Stimulated activated CD8-positive, alpha-beta memory T cell treated with anti-CD3 and anti-CD28 coated beads, Interleukin-2, amount 100 ng/mL, for 1 hour (primary cell): ENCODE data around the gene DENND1A.
"Not testable (repeated sequence)": the region's sequence is repeated elsewhere in the genome, so short reads cannot be mapped to it uniquely, and the experiment has no call there.

Experiments used
- DNase-seq, 2 donors: peaks; one replicate each; pipeline ENCODE4 v3.0.0-alpha.2; 2020; ENCODE audit warnings: low read depth in 2 of 2

The DENND1A gene, protein sequence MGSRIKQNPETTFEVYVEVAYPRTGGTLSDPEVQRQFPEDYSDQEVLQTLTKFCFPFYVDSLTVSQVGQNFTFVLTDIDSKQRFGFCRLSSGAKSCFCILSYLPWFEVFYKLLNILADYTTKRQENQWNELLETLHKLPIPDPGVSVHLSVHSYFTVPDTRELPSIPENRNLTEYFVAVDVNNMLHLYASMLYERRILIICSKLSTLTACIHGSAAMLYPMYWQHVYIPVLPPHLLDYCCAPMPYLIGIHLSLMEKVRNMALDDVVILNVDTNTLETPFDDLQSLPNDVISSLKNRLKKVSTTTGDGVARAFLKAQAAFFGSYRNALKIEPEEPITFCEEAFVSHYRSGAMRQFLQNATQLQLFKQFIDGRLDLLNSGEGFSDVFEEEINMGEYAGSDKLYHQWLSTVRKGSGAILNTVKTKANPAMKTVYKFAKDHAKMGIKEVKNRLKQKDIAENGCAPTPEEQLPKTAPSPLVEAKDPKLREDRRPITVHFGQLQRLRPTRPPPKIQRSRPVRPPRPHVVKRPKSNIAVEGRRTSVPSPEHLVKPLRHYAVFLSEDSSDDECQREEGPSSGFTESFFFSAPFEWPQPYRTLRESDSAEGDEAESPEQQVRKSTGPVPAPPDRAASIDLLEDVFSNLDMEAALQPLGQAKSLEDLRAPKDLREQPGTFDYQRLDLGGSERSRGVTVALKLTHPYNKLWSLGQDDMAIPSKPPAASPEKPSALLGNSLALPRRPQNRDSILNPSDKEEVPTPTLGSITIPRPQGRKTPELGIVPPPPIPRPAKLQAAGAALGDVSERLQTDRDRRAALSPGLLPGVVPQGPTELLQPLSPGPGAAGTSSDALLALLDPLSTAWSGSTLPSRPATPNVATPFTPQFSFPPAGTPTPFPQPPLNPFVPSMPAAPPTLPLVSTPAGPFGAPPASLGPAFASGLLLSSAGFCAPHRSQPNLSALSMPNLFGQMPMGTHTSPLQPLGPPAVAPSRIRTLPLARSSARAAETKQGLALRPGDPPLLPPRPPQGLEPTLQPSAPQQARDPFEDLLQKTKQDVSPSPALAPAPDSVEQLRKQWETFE

GRCh38 chr9:123929870-123930831 lies at the start of gene DENND1A:
Gene DENND1A, minus strand, starts transcription at chr9:123930126. Its CDS starts 221 bp downstream, at chr9:123929905.
- DNase-seq = peak; percentile 75 to 81

- no peak for DNase-seq
These were observed 49.1 kb upstream of the DENND1A start for GRCh38 chr9:123978981-123979380.

- not testable (repeated sequence) for DNase-seq
These were observed 46.7 kb upstream of the DENND1A start for GRCh38 chr9:123976579-123976978.

GRCh38 chr9:123975871-123976270 lies 45.9 kb upstream of the DENND1A start:
- DNase-seq = no peak

DNA sequence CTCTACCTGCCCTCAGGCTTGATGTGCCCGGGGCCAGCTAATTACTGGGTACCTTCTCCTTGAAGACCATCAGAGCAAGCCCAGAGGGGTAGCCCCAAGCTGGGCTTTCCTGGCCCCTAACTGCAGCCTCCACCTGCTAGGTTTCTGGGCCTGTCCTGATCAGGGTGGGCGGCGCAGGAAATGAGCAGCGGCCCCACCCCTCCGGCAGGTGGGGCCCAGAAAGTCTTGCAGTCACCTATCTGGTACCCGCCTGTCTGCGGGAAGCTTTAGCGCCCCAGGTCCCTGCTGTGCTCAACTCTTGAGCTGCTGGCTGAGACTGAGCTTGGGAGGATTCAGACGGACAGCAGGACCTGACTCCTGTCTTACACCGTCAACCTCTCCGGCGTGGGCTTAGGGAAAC lies 44.5 kb upstream of the DENND1A start:
- DNase-seq = no peak

DNA sequence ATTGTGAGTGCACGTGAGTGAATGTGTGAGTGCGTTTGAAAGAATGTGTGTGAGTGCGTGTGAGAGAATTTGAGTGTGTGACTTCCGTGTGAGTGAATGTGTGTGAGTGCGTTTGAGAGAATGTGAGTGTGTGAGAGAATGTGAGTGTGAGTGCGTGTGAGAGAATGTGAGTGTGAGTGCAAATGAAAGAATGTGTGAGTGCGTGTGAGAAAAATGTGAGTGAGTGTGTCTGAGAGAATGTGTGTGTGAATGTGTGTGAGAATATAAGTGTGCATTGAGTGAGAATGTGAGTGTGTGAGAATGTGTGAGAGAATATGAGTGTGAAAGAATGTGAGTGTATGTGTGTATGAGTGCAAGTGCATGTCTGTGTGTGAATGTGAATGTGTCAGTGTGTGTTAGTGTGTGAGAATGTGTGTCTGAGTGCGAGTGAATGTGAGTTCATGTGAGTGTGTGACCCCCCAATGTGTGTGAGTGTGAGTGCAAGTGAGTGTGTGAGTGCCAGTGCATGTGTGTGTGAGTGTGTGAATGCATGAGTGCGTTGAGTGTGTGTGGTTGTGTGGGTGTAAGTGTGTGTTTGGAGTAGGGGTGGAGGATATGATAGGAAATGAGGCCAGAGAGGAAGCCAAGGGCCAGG lies 43.8 kb upstream of the DENND1A start:
- DNase-seq = no peak

- DNase-seq = no peak
These were observed 42.7 kb upstream of the DENND1A start for GRCh38 chr9:123972618-123973017.

GRCh38 chr9:123967323-123967722 lies 37.4 kb upstream of the DENND1A start:
- no peak for DNase-seq

DNA sequence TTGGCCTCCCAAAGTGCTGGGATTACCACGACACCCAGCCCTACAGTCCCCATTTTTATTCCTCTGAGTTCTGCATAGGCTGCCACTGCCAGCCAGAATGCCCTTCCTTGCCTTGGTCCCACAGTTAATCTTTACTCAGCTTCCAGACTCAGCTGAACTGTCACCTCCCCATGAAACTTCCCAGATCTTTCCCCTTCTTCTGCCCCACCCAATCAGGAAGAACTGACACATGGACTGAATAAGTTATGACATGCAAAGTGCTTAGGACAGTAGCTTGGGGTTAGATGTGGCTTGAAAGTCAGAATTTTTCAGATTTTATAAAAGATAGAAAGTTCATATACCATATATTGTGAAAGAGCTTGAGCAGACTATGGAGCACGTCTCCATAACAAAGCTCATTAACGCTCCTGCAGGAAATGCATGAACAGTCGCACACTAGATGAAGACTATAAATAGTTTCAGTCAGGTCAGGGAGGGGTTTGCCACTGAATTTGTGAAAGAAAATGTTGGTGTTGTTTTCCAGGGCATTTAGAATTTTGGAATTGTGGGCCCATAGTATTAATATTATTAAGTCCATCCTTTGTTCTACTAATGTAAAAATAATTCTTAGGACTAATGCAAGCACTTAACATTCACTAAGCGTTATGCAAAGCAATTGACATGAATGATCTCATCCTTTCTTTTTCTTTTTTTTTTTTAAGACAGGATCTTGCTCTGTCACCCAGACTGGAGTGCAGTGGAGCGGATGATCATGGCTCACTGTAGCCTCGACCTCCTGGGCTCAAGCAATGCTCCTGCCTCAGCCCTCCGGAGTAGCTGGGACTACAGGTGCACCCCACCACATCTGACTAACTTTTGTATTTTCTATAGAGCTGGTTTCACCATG lies 36.1 kb upstream of the DENND1A start:
- no peak for DNase-seq

GRCh38 chr9:123964761-123965160 lies 34.8 kb upstream of the DENND1A start:
- no peak for DNase-seq

GRCh38 chr9:123960965-123961364 lies 31.0 kb upstream of the DENND1A start:
- DNase-seq = no peak

DNA sequence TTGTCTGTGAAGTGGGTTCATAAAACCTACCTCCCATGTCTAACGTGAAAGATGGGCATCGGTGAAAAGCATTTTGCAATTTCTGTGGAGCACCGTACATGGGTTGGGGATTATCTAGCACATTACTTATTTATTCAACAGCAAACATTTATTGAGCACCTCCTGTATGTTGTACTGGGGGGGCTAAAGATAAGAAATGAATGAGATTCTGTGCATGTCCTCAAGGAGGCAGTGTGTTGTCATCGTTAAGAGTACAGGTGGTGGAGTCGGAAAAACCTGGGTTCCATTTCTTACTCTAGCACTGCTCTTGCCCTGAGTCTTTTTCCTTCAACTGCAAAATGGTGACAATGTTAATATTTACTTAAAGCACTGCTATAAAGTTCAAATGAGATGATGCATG lies 30.4 kb upstream of the DENND1A start:
- DNase-seq = no peak

DNA sequence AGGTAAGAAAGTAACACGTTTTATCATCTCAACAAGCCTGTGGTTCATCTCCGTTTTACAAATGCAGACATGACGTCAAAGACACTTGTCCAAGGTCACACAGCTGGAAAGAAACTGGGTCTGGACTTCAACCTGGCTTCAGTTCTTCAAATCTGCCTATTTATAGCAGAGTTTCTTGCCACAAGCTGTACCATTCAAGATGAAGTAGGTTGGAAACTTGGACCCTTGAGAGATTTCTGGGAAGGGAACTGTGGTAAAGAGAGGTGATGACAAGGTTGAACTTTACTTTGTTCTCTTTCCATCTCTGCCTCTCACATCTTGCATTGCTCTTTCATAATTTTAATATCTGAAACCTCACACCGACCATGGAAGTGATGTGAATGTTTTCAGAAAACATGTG lies 29.9 kb upstream of the DENND1A start:
- no peak for DNase-seq

GRCh38 chr9:123957731-123958130 lies 27.8 kb upstream of the DENND1A start:
- no peak for DNase-seq

DNA sequence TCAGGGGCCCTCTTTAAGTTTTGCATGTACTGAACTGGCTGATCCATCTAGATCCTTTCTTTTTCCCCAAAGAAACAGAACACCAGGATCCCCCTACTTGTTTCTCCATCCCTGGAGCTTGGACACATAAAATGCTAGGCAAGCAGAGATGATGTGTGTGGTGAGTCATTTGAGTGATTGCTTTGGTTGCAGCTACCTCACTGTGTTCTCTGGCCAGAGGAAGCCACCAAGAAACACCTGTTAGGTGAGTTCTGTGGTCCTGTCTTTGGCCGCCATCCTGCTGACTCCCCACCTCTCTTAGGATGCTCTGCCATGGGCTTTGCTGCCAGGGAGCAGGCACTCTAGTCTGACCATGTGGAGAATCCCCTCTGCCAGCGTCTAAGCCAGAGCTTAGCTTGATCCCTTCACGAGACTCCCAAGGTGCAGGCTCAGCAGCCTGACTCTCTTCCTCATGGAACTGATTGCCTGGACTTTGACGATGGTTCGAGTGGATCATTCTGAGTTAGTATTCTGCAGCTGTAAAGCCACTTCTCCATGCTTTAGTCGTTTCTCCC lies 27.3 kb upstream of the DENND1A start:
- DNase-seq = no peak

GRCh38 chr9:123955637-123956036 lies 25.7 kb upstream of the DENND1A start:
- DNase-seq = no peak

DNA sequence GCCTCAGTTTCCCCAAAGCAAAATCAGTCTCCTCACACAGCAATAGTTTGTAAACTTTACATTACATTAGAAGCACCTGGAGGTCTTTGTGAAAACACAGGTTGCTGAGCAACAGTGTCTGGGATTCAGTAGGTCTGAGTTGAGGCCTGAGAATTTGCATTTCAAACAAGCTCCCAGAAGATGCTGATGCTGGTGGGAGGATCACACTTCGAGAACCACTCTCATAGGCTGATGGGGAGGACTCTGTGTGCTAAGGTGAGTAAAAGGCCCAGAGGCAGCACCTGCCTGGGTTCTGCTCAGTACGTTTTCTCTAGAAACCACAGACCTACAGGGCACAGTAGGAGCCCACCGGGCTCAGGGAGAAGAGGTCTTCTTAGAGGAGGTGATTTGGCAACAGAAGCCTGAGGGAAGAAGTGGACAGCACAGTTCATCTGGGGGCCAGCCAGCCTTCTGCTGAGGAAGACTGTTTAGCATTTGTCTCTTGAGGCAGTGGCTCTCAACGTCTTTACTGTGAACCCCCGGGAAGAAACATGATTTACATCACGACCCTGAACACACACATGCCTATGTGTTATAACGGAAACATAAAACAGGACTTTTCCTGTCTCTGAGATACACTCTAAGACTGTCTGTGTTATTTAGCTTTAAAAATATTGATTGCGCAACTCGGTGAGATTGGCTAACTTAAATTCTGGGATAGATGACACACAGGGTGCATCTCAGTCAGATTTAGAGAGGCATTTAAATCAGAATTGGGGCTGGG lies 24.8 kb upstream of the DENND1A start:
- DNase-seq = no peak

DNA sequence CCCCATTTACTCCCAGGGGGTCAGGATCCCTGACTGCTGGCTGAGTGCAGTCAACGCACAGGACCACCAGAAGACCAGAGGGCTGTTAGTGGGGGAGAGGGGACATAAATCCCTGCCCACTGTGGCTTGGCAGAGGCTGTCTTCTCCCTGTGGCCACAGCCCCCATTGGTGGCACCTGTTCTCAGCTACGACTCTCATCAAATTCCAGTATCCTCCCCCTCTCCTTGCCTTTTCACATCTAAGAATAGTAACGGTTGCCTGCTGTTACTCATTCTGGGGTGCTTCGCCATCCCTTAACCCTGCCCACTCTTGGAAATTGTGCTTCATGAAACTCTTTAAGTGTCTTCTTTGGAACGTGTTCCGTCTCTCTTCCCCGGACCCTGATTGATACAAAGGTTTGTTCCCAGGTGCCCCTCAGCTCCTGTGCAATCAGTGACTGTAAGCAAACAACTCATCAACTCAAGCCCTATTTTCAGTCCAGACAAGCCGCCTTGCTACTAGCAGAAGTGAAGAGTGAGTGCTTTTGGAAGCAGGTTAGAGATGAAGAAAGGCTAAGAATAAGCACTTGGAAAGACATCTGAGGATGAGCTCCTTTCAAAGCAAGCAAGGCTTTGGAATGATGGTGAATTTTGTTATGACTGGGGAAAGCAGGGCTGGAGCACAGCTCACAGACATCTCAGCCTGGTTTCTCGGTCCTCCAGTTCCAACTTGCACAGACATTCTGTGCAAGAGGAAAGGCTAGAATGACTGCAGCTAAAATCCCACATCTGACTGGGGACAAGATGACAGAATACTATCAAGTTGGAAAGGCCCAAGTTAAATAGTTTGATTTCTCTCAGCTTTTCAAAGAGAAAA lies 22.9 kb upstream of the DENND1A start:
- no peak for DNase-seq
